H9 (cell line): ENCODE results near the gene SYT17. TPM values are rescaled to one million over a fixed set of nuclear protein-coding genes. Genes with fewer than 3 reads are reported as not detected.

Experiments used
- DNase-seq: peaks from one replicate; pipeline ENCODE4 v3.0.0-alpha.2; 2017
- H2AFZ ChIP-seq: one replicate; pipeline ENCODE4 v1.6.1; 2013; ENCODE audit warnings: mild to moderate bottlenecking, low read length, control low read depth, moderate library complexity
- H2AK5ac ChIP-seq: 2 replicates; pipeline ENCODE4 v1.6.1; 2013; ENCODE audit warnings: low read length, control low read depth, mixed read lengths; ENCODE audit not compliant: insufficient read length
- H2BK120ac ChIP-seq: one replicate; pipeline ENCODE4 v1.6.1; 2013; ENCODE audit warnings: low read depth, mild to moderate bottlenecking, low read length, control low read depth, inconsistent platforms; ENCODE audit not compliant: poor library complexity, severe bottlenecking
- H2BK12ac ChIP-seq: 2 replicates; pipeline ENCODE4 v1.6.1; 2013; ENCODE audit warnings: low read length, control low read depth, mixed read lengths, low read depth; ENCODE audit not compliant: insufficient read length
- H2BK15ac ChIP-seq: 2 replicates; pipeline ENCODE4 v1.6.1; 2013; ENCODE audit warnings: low read depth, low read length, control low read depth
- H2BK20ac ChIP-seq: one replicate; pipeline ENCODE4 v1.6.1; 2013; ENCODE audit warnings: low read depth, mild to moderate bottlenecking, low read length, control low read depth, inconsistent platforms; ENCODE audit not compliant: poor library complexity, severe bottlenecking
- H2BK5ac ChIP-seq: 2 replicates; pipeline ENCODE4 v1.6.1; 2013; ENCODE audit warnings: low read length, control low read depth, mixed read lengths; ENCODE audit not compliant: insufficient read length
- H3K14ac ChIP-seq: 2 replicates; pipeline ENCODE4 v1.6.1; 2013; ENCODE audit warnings: low read length, control low read depth; ENCODE audit not compliant: insufficient read depth
- H3K18ac ChIP-seq: 2 replicates; pipeline ENCODE4 v1.6.1; 2013; ENCODE audit warnings: low read depth, mild to moderate bottlenecking, mixed read lengths, low read length, control low read depth; ENCODE audit not compliant: insufficient read length
- H3K23ac ChIP-seq: 2 replicates; pipeline ENCODE4 v1.6.1; 2013; ENCODE audit warnings: low read length, control low read depth, mixed read lengths, low read depth; ENCODE audit not compliant: insufficient read length
- H3K23me2 ChIP-seq: 2 replicates; pipeline ENCODE4 v1.6.1; 2013; ENCODE audit warnings: low read depth, mild to moderate bottlenecking, mixed read lengths, low read length, control low read depth; ENCODE audit not compliant: insufficient read length, poor library complexity, severe bottlenecking
- H3K27ac ChIP-seq: 2 replicates; pipeline ENCODE4 v1.5.1; 2013; ENCODE audit warnings: low read length, control low read depth, mixed read lengths, low read depth; ENCODE audit not compliant: insufficient read length
- H3K27me3 ChIP-seq: 2 replicates; pipeline ENCODE4 v1.6.1; 2013; ENCODE audit warnings: low read length, control low read depth, inconsistent platforms; ENCODE audit not compliant: insufficient read depth
- H3K4ac ChIP-seq: 2 replicates; pipeline ENCODE4 v1.6.1; 2013; ENCODE audit warnings: low read depth, mild to moderate bottlenecking, control low read depth, inconsistent platforms, low read length, moderate library complexity
- H3K4me1 ChIP-seq: 2 replicates; pipeline ENCODE4 v1.6.1; 2013; ENCODE audit warnings: low read length, control low read depth, inconsistent platforms; ENCODE audit not compliant: insufficient read depth
- H3K4me2 ChIP-seq: 2 replicates; pipeline ENCODE4 v1.6.1; 2013; ENCODE audit warnings: low read length, control low read depth, mixed read lengths; ENCODE audit not compliant: insufficient read length, insufficient read depth
- H3K56ac ChIP-seq: 2 replicates; pipeline ENCODE4 v1.6.1; 2013; ENCODE audit warnings: low read depth, mild to moderate bottlenecking, mixed read lengths, low read length, control low read depth; ENCODE audit not compliant: insufficient read length
- H3K79me1 ChIP-seq: 2 replicates; pipeline ENCODE4 v1.6.1; 2013; ENCODE audit warnings: low read depth, mild to moderate bottlenecking, moderate library complexity, low read length, control low read depth, inconsistent platforms; ENCODE audit not compliant: insufficient read depth, poor library complexity, severe bottlenecking
- H3K79me2 ChIP-seq: 2 replicates; pipeline ENCODE4 v1.6.1; 2013; ENCODE audit warnings: low read length, control low read depth, inconsistent platforms; ENCODE audit not compliant: insufficient read depth
- H3K9ac ChIP-seq: 2 replicates; pipeline ENCODE4 v1.6.1; 2013; ENCODE audit warnings: low read length, control low read depth, mixed read lengths; ENCODE audit not compliant: insufficient read length; ENCODE audit errors: extremely low read depth
- H3K9me3 ChIP-seq: one replicate; pipeline ENCODE4 v1.6.1; 2013; ENCODE audit warnings: low read depth, low read length, inconsistent platforms; ENCODE audit not compliant: control insufficient read depth
- H3T11ph ChIP-seq: one replicate; pipeline ENCODE4 v1.6.1; 2013; ENCODE audit warnings: mild to moderate bottlenecking, low read length, control low read depth, inconsistent platforms
- H4K20me1 ChIP-seq: one replicate; pipeline ENCODE4 v1.6.1; 2013; ENCODE audit not compliant: control insufficient read depth, insufficient read length, insufficient read depth
- H4K5ac ChIP-seq: 2 replicates; pipeline ENCODE4 v1.6.1; 2013; ENCODE audit warnings: low read depth, mild to moderate bottlenecking, mixed read lengths, low read length, control low read depth; ENCODE audit not compliant: insufficient read length
- H4K8ac ChIP-seq: replicated peaks from 2 replicates; pipeline ENCODE4 v1.6.1; 2013; ENCODE audit warnings: low read length, control low read depth, mixed read lengths, low read depth; ENCODE audit not compliant: insufficient read length
- H4K91ac ChIP-seq: 2 replicates; pipeline ENCODE4 v1.6.1; 2013; ENCODE audit warnings: low read depth, mild to moderate bottlenecking, moderate library complexity, mixed read lengths, low read length, control low read depth; ENCODE audit not compliant: insufficient read length
- H3K27ac Mint-ChIP-seq, 3 experiments: 2 replicates in 2 of 3; 3 replicates in 1 of 3; pipeline ENCODE4 v1.8.0; 2020 to 2021; ENCODE audit warnings: mixed read lengths in 3 of 3, mild to moderate bottlenecking in 1 of 3, moderate library complexity in 1 of 3
- H3K27me3 Mint-ChIP-seq: 2 replicates; pipeline ENCODE4 v1.8.0; 2021; ENCODE audit warnings: low read depth, mild to moderate bottlenecking, moderate library complexity, mixed read lengths
- H3K36me3 Mint-ChIP-seq, 3 experiments: 2 replicates in 2 of 3; 3 replicates in 1 of 3; pipeline ENCODE4 v1.8.0; 2020 to 2021; ENCODE audit warnings: low read depth in 3 of 3, mixed read lengths in 3 of 3; ENCODE audit not compliant: insufficient read depth in 1 of 3
- H3K4me1 Mint-ChIP-seq, 2 experiments: 2 replicates each; pipeline ENCODE4 v1.8.0; 2020; ENCODE audit warnings: mixed read lengths in 2 of 2
- H3K4me3 Mint-ChIP-seq, 2 experiments: 2 replicates in 1 of 2; 3 replicates in 1 of 2; pipeline ENCODE4 v1.8.0; 2020 to 2021; ENCODE audit warnings: mild to moderate bottlenecking in 2 of 2, mixed read lengths in 2 of 2, moderate library complexity in 1 of 2
- H3K9me3 Mint-ChIP-seq, 2 experiments: 2 replicates in 1 of 2; 3 replicates in 1 of 2; pipeline ENCODE4 v1.8.0; 2020; ENCODE audit warnings: mild to moderate bottlenecking in 2 of 2, mixed read lengths in 2 of 2, moderate library complexity in 1 of 2
- WGBS: extraction: QIAGEN DNeasy Blood & Tissue Kit; methylation state at CpG from one replicate; pipeline ENCODE4 v1.1.7; 2013; ENCODE audit warnings: missing lambda C conversion rate, low lambda C conversion rate, mixed read lengths; ENCODE audit not compliant: insufficient read length; ENCODE audit errors: extremely low coverage; 5-methylcytosine and 5-hydroxymethylcytosine counted together
- total RNA-seq: library from RNA; stranded (reverse); gene quantifications from 2 replicates; pipeline ENCODE4 v1.2.1, GENCODE V29; 2021
- TF ChIP-seq, protein P1 (sequence below): fragments of 200-600 bp; sonication (generic); conservative IDR thresholded peaks from 3 replicates; pipeline ENCODE4 v1.8.0; 2021; ENCODE audit warnings: antibody characterized with exemption, mild to moderate bottlenecking

SYT17 gene
- total RNA-seq, 1 experiment from 2014 or later, result 3.0 TPM

DNA sequence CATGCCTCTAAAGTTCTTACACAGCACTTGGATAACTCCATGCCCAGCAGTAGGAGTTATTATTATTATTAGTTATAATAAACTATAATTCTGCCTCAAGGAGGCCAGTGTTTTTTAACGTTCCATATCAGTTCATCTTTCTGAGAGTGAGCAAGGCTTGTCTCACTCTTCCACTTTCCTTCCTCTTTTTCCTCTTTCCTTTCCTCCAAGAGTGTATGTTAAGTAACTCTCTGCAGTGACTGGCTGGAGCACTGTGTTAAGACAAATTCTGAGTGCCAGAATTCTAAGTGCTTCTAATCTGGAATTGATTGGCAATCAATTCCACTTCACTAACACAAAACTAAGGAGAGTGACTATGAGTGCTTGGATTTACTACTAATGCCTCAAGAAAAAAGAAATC is 133.9 kb downstream of the SYT17 start:
- H3K9me3 Mint-ChIP-seq, result no peaks in the 10 kb centered on the region
- Histone ChIP-seq H4K91ac (no peak overlapping the region), H3K27ac (no peak overlapping the region), H4K20me1 (no peaks in the 10 kb centered on the region), H3K4me1 (no peaks in the 10 kb centered on the region), H3K18ac (no peak overlapping the region), H2BK12ac (no peak overlapping the region), H2BK15ac (no peak overlapping the region), H3K4me2 (no peak overlapping the region), H2BK5ac (no peak overlapping the region), H2BK20ac (no peak overlapping the region), H3K23me2 (no peaks in the 10 kb centered on the region), H3K14ac (no peak overlapping the region), H3K56ac (no peak overlapping the region), H2AK5ac (no peak overlapping the region), H3K9ac (no peak overlapping the region), H3K79me2 (no peaks in the 10 kb centered on the region), H4K5ac (no peak overlapping the region), H3K79me1 (no peaks in the 10 kb centered on the region), H3K9me3 (no peaks in the 10 kb centered on the region), H2AFZ (no peak overlapping the region), H2BK120ac (no peak overlapping the region), H3T11ph (no peak overlapping the region), H3K23ac (no peak overlapping the region), H3K27me3 (no peaks in the 10 kb centered on the region), H3K4ac (no peak overlapping the region), H4K8ac (no peak overlapping the region)
- H3K27ac Mint-ChIP-seq, result no peak overlapping the region
- DNase-seq, result no peak
- no peak overlapping the region for H3K4me3 Mint-ChIP-seq
- H3K36me3 Mint-ChIP-seq, result no peaks in the 10 kb centered on the region
- no peaks in the 10 kb centered on the region; the same call in 1 of the 2 replicates for H3K27me3 Mint-ChIP-seq
- peaks cover 8 to 11% of the 10 kb centered on the region in 2 experiments for H3K4me1 Mint-ChIP-seq
- TF ChIP-seq, protein P1, sequence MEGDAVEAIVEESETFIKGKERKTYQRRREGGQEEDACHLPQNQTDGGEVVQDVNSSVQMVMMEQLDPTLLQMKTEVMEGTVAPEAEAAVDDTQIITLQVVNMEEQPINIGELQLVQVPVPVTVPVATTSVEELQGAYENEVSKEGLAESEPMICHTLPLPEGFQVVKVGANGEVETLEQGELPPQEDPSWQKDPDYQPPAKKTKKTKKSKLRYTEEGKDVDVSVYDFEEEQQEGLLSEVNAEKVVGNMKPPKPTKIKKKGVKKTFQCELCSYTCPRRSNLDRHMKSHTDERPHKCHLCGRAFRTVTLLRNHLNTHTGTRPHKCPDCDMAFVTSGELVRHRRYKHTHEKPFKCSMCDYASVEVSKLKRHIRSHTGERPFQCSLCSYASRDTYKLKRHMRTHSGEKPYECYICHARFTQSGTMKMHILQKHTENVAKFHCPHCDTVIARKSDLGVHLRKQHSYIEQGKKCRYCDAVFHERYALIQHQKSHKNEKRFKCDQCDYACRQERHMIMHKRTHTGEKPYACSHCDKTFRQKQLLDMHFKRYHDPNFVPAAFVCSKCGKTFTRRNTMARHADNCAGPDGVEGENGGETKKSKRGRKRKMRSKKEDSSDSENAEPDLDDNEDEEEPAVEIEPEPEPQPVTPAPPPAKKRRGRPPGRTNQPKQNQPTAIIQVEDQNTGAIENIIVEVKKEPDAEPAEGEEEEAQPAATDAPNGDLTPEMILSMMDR, result no peak
- no CpG with 5 or more reads among the region's 1 CpG for WGBS
